HuH-7.5 (cell line): ENCODE data around the gene MTHFD1L.

Experiments
- DNase-seq: peaks from one replicate; pipeline ENCODE4 v3.0.0; 2011; ENCODE audit warnings: low spot score

The MTHFD1L gene

DNA sequence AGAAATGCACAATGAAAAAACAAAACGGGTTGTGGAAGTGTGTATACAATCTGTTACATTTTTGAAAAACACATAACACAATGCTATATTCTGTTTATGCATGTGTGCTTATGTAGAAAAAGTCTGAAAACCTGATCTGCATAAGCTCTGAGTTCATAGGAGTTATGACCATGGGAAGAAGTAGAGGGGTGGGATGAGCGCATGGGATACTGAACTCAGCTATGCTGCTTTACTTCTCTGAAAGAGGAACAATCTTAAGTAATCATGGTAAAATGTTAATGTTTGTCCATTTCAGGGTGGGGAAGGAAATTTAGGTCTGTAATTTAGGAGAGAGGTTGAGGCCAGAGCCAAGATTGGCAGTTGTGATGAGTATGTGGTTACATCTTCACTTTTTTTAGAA, 126.8 kb downstream of the MTHFD1L start:
- no peak for DNase-seq

DNA sequence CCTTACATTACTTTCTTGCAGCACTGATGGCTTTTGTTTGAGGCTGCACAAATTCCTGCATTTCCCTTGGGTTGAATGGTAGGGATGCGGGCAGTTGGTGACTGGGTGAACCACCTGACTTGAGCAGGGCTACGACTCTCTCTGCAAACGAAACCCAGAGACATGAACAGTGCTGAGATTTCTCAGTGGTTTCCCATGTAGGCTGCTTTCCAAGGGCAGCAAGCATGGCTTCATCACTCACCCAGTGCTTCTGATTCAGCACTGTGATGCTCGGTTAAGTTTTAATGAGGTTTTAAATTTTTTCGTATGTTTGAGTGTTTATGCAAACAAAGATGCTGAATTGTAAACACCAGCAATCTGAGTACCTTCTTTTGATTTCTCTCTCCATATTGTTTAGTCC, 127.2 kb downstream of the MTHFD1L start:
- no peak for DNase-seq

DNA sequence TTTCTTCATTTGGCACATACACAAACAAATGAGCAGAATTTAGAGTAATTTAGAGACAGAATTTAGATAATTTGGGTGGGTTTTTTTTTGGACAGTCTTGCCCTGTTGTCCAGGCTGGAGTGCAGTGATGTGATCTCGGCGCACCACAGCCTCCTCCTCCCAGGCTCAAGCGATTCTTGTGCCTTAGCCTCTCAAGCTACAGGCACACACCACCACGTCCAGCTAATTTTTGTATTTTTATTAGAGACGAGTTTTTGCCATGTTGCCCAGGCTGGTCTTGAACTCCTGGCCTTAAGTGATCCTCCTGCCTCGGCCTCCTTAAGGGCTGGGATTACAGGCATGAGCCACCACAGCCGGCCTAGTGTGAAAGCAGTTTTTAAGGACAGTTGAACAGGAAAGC, 127.8 kb downstream of the MTHFD1L start:
- DNase-seq = no peak

DNA sequence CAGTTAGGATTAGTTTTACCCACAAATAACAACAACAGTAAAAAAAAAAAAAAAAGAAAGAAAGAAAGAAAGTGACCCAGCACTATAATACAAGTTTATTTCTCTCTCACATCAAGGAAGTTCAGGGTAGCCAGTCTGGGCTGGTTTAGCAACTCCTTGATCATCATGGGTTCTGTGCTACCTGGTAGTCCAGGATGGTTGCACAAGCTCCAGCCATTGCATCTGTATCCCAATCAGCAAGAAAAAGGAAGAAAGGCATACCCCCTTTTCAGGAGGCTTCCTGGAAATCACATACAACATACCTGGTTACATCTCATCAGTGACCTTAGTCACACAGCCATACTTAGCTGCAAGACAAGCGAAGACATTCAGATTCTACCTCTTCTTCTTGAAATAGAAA, 128.5 kb downstream of the MTHFD1L start:
- DNase-seq = no peak

GRCh38 chr6:150996968-150997367, 131.5 kb downstream of the MTHFD1L start:
- no peak for DNase-seq

DNA sequence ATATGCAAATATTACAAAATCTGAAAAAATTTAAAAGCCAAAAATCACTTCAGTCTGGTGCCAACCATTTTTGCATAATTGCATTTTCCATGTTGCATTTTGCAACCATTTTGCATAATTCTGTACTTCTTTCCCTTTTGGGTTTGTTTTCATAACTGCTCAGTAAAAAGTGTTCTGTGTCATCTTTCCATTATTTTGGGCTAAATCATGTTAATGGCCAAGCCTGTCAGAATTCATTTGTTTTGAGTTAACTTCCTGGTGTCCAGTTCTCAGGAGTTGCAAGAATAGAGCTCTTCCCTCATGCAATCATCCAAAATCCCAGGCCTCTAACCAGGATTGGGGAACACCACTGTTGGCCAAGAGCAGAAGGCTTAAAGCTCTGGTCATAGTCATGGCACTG, 133.6 kb downstream of the MTHFD1L start:
- no peak for DNase-seq

GRCh38 chr6:150999576-150999975, 134.1 kb downstream of the MTHFD1L start:
- no peak for DNase-seq

DNA sequence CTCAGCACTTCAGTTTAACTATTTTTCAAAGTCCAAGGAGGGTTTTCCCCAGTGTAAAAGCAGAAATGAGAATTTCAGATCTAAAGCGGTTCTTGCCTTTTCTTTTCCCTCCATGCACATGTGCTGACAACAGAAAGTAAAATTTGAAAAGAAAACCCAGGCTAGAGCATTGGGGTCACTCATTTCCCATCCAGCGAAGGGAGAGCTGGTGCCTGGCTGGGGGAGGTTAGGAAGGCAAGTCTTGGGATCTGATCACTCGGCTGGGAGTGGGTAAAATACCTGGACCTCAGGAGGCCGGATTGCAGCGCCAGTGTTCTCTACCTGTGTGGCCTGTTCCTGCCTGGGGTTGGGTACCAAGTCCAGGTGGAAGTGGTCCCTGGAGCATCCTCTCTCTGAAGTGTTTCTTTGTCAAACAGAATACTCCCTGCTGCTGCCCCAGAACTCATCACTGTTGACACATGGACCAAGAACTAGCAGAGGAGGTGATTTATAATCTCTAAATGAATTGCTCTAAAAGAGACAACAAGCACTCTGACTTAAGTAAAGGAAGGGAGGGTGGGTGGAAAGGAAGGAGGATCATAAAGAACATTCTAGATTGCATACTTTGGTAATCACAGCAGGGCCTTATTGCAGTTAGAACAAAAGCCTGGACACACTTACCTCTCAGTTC, 136.0 kb downstream of the MTHFD1L start:
- no peak for DNase-seq

GRCh38 chr6:151002057-151002450, 136.6 kb downstream of the MTHFD1L start:
- DNase-seq = no peak

DNA sequence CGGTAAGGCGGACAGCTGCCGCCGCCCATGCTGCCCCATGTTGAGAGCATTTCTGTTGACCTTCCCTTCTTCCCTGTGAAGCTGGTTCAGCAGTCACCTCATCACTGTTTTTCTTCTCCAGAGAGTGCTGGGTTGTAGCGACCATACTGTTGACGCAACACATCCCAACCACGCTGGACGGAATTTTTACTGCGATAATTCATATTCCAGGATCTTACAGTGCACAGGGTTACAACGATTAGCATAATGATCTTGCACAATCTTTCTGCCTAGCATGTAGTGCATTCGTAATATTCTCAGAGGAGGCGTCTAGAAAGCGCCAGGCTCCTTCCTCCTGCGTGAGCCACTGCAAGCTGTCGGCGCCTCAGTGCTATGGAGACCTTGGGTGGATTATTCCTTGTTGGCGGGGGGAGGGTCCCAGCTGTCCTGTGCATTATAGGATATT, 137.0 kb downstream of the MTHFD1L start:
- DNase-seq = no peak

DNA sequence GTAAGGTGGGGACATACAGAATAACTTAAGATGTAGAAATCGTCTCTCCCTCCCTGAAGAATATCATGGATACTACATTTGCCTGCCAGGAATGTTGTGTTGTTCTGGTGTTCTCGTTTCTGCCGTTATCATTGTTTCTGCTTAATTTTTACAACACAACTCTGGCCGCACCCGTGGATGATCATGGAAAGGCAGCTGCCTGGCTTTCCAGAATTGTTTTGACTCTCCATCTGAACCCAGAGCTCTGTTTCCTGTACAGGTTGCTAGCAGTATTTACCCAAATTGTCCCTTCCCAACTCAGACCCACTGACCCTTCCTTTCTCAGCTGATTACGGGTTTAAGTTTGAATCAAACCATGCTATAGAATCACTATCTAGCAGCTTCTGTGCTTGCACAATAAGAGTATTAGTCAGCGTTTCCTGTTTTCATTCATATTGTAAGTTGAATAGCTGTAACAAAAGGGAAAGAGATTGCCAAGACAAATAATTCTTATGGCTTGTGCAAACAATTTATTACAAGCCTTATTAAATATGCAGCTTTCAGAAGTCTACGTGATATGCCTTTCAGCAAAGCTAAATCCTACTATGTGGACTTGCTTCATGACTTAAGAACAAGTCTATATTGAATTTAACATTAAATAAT, 139.0 kb downstream of the MTHFD1L start:
- no peak for DNase-seq

GRCh38 chr6:151005164-151005563, 139.7 kb downstream of the MTHFD1L start:
- DNase-seq = no peak

DNA sequence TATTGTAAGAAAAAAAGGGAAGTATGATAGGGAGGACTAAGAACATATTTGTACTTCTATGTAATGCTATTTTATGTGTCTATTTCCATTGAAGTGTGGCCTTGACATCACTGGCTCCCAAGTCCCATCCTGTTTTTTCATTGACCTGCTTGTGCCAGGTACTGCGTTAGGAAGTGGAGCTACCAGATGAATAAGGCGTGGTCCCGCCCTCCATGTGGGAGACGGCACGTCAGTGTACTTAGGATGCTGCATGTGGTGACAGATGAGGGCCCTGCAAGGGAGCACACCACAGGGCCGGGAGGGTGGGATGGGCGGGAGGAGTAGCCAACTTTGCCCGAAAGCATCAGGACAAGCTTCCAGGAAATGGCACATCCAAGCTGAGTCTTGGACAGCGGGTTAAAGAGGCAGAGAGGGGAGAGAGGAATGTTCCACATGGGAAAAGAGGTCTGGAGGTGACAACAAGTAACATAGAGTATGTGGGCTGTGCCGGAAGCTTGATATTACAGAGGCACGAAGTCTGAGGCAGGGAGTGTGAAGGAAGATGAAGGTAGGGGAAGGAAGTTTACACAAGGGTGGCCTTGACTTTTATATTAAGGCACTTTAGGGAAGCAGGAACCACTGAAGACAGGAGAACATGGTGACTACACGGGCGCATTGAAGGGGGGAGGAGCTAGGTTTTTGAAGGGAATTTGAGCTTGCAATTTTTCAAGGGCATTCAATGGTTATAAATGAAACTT, 140.6 kb downstream of the MTHFD1L start:
- no peak for DNase-seq

DNA sequence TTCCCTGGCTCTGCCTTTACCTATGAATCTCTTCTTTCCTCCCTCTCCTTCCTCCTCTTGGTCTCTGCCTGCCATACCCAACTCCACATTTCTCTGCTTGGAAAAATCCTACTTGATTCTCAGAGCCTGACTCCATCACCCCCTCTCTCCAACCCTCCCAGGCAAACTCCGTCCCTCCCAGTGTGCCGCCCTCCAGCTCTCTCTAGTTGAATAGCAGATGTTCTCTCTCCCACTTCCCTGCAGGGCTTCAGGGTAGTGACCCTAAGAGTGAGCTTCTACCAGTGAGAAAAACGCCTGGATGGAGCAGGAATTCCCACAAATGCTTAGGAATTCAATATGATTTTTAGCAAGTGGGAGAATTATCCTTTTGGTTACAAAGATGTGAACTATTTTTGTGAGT, 141.6 kb downstream of the MTHFD1L start:
- DNase-seq = no peak

- no peak for DNase-seq
Observed at GRCh38 chr6:151007922-151008321, 142.4 kb downstream of the MTHFD1L start.

DNA sequence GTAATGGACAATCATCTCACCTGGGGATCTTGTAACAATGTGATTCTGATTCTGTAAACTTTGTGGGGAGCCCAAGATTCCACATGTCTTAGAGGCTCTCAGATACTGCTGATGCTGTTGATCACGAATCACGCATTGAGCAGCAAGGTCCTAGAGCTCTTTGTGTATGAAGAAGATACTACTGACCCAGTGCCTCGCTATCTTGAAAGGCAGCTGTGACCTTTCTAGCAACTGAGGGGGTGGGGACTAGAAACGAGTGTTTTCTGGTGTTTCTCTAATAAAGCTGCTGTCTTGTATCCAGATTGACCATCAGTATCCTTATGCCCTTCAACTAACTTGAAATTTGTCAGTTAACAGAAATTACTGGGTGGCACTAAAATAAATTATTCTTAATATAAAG, 142.9 kb downstream of the MTHFD1L start:
- no peak for DNase-seq

- DNase-seq = no peak
Observed at GRCh38 chr6:151009576-151009975, 144.1 kb downstream of the MTHFD1L start.

DNA sequence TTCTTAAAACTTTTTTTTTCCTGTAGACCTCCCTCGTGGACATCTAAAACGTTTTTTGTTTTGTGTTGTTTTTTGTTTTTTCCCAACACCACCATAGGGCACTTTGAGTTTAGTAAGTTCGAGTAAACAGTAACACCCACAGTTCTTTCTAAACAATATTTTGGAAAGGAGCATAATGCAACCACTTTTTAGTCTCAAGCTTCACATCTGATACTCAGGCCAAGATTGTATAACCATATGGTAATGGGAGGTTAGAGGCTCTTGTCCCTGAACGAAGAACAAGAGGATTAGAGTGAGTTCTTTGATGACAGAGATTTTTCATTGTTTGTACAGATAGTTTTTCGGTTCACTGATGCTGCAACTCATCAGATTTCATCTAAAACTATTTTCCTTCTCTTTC, 144.6 kb downstream of the MTHFD1L start:
- no peak for DNase-seq

DNA sequence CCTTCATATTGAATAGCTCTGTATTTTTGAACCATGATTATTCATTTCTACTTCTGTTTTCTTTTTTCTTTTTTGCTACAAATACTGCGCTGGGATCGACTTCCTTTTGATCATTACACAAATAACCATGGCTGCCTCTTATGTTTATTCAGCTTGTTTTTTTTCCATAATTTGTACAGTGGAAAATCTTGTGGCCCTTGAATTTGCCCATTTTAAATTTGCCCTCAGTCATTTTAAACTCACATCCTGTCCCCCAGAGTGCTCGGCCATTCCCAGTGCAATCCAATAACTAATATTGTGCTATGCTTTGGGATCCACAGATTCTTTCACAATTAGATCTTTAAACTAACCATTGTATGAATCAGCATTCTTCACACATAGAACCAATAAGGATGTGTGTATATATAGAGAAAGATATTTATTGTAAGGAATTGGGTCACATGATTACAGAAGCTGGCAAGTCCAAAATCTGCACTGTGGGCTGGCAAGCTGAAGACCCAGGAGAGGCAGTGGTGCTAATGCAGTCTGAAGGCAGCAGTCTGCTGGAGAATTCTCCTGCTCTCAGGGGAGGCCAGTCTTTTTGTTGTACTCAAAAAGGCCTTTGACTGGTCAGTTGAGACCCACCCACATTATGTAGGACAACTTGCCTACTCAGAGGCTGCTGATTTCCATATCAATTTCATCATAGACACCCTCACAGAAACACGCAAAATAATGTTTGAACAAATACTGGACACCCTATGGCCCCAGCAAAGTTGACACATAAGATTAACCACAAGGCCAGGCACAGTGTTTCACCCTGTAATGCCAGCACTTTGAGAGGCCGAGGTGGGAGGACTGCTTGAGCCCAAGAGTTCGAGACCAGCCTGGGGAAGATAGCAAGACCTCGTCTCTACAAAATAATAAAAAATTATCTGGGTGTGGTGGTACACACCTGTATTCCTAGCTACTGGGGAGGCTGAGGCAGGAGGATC, 147.1 kb downstream of the MTHFD1L start:
- no peak for DNase-seq

GRCh38 chr6:151014404-151015100, 149.1 kb downstream of the MTHFD1L start:
- DNase-seq = peak; percentile 61

- no peak for DNase-seq
Observed at GRCh38 chr6:151015101-151015700, 149.7 kb downstream of the MTHFD1L start.
